CD4-positive, alpha-beta T cell treated with Interleukin-6 for 4 hours (primary cell): ENCODE data around the gene PEAK3.

ENCODE experiments used
- DNase-seq: peaks from one replicate; pipeline ENCODE4 v3.0.0-alpha.2; 2020; ENCODE audit warnings: mixed read lengths

PEAK3 gene

GRCh38 chr19:2269244-2270156 is 12.5 kb downstream of the PEAK3 start:
- DNase-seq, result peak; percentile 98

- DNase-seq, result no peak
Measured at GRCh38 chr19:2268861-2269243, 13.1 kb downstream of the PEAK3 start.

GRCh38 chr19:2268480-2268830 is 13.5 kb downstream of the PEAK3 start:
- DNase-seq, result no peak

- peak; percentile 53 for DNase-seq
Measured at GRCh38 chr19:2266183-2266993, 15.6 kb downstream of the PEAK3 start.

DNA sequence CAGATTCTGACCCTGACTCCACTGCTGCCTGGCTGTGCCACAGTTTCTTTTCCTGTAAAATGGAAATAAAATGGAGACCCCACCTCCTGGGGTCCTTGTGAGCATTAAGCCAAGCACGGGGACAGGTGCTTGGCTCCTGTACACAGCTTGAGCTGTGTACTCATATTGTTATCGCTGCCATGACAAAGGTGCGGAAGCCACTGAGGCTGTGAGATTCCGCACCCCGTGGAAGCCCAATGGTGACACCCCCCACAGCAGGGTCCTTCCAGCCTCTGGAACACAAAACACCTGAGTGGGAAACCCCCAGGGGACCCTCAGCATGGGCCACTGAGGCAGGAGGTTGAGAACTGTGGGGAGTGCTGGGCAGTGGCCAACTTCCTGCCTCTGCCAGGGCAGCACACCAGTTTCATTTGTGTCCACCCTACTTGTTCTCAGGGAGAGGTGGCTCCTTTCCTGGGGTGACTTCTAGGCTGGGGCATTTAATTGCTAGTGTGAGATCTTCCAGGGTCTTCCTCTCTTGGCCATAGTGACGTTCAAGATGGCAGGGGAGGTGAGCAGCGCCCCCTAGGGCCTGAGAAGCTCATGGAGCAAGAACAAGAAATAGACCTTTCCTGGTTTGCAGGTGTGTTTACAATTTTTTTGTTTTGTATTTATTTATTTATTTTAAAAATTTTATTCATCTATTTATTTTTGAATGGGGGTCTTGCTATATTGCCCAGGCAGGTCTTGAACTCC is 20.4 kb downstream of the PEAK3 start:
- peak; percentile 75 for DNase-seq

DNA sequence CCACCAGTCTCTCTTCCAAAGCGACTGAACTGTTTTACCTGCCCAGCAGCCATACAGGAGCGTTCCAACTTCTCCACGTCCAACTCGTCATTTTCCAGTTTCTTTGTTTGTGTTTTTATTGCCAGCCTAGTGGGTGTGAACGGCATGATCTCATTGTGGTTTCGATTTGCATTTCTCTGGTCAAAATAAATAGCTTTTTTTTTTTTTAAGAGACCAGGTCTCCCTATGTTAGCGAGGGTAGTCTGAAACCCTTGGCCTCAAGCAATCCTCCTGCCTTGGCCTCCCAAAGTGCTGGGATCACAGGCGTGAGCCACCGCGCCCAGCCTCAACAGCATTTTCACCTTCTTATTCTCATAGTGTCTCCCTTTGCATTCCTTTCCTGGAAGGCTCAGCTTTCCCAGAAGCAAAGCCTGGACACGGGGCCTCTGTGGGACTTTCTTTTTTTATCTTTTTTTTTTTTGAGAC is 21.6 kb downstream of the PEAK3 start:
- no peak for DNase-seq

- no peak for DNase-seq
Measured at GRCh38 chr19:2259336-2259735, 22.6 kb downstream of the PEAK3 start.

DNA sequence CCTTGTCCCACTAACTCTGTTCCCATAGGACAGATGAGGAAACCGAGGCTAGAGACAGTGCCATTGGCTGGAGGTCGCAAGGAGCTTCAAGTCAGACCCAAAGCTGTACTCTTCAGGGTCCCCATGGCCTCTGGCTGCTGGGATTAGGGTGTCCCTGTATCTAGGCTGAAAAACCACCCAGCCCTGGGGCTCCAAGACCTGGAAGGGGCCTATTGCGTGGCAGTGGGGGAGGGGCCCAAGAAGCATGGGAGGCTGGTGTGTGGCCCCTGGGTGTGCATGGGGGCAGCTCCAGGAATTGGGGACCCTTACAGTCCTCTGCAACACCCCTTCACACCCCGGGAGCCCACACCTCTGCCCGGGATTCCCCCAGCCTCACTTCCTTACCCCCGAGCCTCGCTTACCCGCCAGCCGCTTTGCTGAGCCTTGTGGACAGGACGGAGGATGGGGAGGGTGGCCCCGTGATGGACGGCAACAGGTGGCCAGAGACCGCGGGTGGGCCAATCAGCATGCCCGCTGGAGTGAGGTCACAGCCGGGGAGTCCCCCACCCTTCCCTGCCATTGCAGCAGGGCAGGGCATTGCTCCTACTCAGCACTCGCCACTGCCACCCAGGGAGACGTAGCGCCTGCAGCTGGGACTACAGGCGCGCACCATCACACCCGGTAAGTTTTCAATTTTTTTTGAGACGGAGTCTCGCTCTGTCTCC is 25.8 kb downstream of the PEAK3 start, which contains the start of gene JSRP1:
JSRP1 (minus strand) TSS at position 436 of the 704 bp plus-strand sequence. CDS start 1,103 bp downstream, outside the sequence.
- DNase-seq, result no peak

DNA sequence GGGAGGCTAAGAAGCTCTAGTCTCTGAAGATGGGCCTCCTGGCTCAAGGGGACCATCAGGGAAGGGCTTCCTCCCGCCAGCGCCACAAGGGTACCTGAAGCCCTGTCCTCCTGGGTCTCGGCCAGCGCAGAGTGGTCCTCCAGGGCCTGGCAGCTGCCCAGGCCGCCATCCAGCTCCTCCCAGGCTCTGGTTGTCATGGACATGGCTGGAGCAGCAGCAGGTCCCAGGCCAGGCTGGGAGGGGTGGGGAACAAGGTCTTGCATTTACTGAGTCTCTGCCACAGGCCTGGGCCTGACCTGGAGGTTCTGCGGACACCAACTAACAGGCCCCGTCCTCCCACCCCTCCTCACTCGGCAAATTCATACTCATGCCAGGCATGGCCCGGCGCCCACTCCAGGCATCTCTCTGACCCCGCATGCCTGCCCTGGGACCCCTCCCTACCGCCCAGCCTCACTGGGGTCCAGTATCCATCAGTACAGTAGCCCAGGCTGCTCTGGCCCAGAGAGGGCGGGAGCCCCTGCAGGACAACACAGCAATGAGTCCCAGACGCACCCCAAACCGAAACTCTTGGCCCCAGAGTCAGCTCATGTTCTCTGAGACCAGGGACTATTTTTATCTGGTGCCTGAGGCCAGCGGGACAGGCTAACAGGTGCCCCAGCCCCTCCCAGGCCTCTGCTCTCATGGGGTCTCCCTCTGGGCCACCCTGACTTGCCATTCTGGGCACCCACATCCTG is 26.7 kb downstream of the PEAK3 start:
- no peak for DNase-seq

GRCh38 chr19:2254064-2254872 is 27.7 kb downstream of the PEAK3 start:
- DNase-seq, result no peak

GRCh38 chr19:2253106-2254063 is 28.6 kb downstream of the PEAK3 start:
- peak; percentile 71 for DNase-seq

GRCh38 chr19:2252797-2253105 is 29.2 kb downstream of the PEAK3 start:
- no peak for DNase-seq

DNA sequence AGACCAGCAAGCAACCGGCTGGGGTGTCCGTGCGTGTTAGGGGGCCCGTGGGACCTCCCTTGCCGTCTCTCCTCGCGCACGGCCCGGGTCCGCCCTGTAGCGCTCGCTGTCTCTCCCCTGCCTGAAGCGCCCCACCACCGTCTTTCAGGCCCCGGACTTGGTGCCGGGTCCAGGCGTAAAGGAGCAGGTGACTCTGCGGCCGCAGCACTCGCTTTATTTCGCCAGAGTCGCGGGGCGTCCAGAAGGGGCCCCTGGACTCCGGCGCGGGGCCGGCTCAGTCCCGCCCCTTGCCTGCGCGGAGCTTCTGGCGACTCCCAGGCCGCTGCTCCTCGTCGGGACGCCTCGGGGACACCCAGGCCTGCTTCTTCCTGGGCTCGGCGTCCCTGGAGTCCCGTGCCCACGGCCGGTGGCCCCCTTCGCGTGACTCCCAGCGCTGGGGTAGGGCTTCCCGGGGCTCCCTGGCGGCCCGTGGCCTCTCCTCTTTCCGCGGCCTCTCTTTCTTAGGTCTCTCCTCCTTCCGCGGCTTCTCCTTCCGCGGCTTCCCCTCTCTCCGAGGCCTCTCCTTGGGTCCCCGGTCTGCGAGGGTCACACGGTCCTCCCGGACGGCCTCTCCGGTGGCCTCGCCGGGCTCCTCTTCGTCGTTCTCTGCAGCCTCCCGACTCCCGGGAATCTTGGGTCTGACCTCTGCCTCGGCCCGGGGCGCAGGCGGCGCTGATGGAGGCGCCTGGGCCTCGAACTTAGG is 29.7 kb downstream of the PEAK3 start:
- DNase-seq, result no peak

DNA sequence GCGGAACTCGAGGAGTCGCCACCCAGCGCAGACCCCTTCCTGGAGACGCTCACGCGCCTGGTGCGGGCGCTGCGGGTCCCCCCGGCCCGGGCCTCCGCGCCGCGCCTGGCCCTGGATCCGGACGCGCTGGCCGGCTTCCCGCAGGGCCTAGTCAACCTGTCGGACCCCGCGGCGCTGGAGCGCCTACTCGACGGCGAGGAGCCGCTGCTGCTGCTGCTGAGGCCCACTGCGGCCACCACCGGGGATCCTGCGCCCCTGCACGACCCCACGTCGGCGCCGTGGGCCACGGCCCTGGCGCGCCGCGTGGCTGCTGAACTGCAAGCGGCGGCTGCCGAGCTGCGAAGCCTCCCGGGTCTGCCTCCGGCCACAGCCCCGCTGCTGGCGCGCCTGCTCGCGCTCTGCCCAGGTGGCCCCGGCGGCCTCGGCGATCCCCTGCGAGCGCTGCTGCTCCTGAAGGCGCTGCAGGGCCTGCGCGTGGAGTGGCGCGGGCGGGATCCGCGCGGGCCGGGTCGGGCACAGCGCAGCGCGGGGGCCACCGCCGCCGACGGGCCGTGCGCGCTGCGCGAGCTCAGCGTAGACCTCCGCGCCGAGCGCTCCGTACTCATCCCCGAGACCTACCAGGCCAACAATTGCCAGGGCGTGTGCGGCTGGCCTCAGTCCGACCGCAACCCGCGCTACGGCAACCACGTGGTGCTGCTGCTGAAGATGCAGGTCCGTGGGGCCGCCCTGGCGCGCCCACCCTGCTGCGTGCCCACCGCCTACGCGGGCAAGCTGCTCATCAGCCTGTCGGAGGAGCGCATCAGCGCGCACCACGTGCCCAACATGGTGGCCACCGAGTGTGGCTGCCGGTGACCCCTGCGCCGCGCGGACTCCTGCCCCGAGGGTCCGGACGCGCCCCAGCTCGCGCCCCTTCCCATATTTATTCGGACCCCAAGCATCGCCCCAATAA is 30.6 kb downstream of the PEAK3 start:
- no peak for DNase-seq

- DNase-seq, result no peak
Measured at GRCh38 chr19:2250766-2251105, 31.2 kb downstream of the PEAK3 start.

DNA sequence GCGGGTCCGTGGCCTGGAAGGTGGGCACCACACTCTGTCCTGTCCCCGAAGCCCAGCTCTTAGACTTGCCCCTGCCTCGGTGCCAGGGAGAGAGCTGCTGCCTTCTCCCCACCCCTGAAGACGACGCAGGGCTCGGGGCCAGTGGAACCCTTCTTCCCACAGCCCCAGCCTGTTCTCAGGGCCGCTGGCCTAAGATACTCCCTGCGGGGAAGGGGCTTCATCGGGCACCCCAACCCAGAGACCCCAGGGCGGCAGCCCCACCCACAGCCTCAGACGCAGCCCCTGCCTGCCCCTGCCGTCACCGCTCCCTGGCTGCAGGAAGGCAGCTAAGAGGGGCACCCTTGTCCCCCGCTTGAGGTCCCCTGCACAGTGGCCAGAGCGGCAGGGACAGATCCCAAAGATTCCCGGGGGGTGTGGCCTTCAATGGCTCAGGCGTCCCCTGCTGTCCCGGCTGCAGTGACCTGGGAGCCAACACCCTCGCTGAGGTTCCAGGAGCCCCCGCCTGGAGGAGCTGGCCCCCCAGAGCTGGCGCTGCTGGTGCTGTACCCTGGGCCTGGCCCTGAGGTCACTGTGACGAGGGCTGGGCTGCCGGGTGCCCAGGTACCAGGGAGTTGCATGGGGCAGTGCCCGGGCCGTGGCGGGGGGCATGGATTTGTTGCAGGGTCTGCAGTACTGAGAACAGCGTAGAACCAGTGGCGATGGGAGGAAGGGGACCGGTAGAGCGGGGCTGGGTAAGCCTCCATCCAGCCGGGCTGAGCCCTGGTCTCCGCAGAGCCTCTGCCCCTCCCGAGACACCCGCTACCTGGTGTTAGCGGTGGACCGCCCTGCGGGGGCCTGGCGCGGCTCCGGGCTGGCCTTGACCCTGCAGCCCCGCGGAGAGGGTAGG is 31.9 kb downstream of the PEAK3 start:
- DNase-seq, result no peak
